Tongue (tissue), 2 donors: ENCODE measurements around the gene GRK2. TPM values are rescaled to one million over a fixed set of nuclear protein-coding genes. Genes with fewer than 3 reads are reported as not detected.

ENCODE experiments used
- DNase-seq: peaks from one replicate; pipeline ENCODE4 v3.0.0-alpha.2; 2015
- total RNA-seq: library from RNA; depleted of rRNA; stranded (reverse); fragments of >200 nt; gene quantifications from one replicate; pipeline ENCODE4 v1.2.3, GENCODE V29; 2014

The GRK2 gene
- total RNA-seq, 1 donor from 2014 or later = 47.8 TPM

- no peak for DNase-seq
Measured at GRCh38 chr11:67282155-67282875, 16.0 kb downstream of the GRK2 start.

GRCh38 chr11:67282876-67283371 is 16.7 kb downstream of the GRK2 start:
- no peak for DNase-seq

- DNase-seq = no peak
Measured at GRCh38 chr11:67283481-67283963, 17.2 kb downstream of the GRK2 start.

- DNase-seq = no peak
Measured at GRCh38 chr11:67284811-67285540, 18.7 kb downstream of the GRK2 start.

- no peak for DNase-seq
Measured at GRCh38 chr11:67285541-67286498, 19.5 kb downstream of the GRK2 start.

- no peak for DNase-seq
Measured at GRCh38 chr11:67286621-67287333, 20.5 kb downstream of the GRK2 start.

GRCh38 chr11:67287355-67288197 is 21.3 kb downstream of the GRK2 start:
- DNase-seq = no peak

- no peak for DNase-seq
Measured at GRCh38 chr11:67288198-67288451, 21.9 kb downstream of the GRK2 start.

- DNase-seq = peak; percentile 95
Measured at GRCh38 chr11:67288452-67289225, 22.4 kb downstream of the GRK2 start.

GRCh38 chr11:67289226-67289650 is 23.0 kb downstream of the GRK2 start, which contains the start of gene ANKRD13D:
TSS of gene ANKRD13D (plus strand) at chr11:67289303. CDS start at chr11:67289461, 158 bp downstream.
- DNase-seq = no peak

GRCh38 chr11:67289651-67290479 is 23.6 kb downstream of the GRK2 start:
- no peak for DNase-seq

GRCh38 chr11:67290801-67291200 is 24.5 kb downstream of the GRK2 start:
- DNase-seq = peak; percentile 81

GRCh38 chr11:67291481-67292381 is 25.5 kb downstream of the GRK2 start:
- DNase-seq = no peak

GRCh38 chr11:67292671-67293070 is 26.4 kb downstream of the GRK2 start:
- DNase-seq = no peak

- no peak for DNase-seq
Measured at GRCh38 chr11:67293090-67293489, 26.8 kb downstream of the GRK2 start.

GRCh38 chr11:67295846-67296245 is 29.6 kb downstream of the GRK2 start:
- DNase-seq = no peak

GRCh38 chr11:67298786-67299185 is 32.5 kb downstream of the GRK2 start:
- no peak for DNase-seq
